ENCODE measurements around the gene ENTPD5. TPM values are rescaled to one million over a fixed set of nuclear protein-coding genes. Genes with fewer than 3 reads are reported as not detected.

The ENTPD5 gene
- 3.9 to 7.1 TPM (median 6.0 TPM) in 5 replicates for total RNA-seq (2022; extraction: Qiagen RNA extraction; ENCODE audit: low read depth)

GRCh38 chr14:74018586-74019407 lies at the start of gene ENTPD5, which contains the start of gene BBOF1:
TSS of gene ENTPD5 (minus strand) at chr14:74019288. CDS start at chr14:73988102, 31,186 bp downstream.
TSS of gene BBOF1 (plus strand) at chr14:74019349. CDS start at chr14:74019479, 130 bp downstream.

GRCh38 chr14:73949752-73950734 lies 69.0 kb downstream of the ENTPD5 start, which contains the start of the genes COQ6 and FAM161B:
TSS of gene COQ6 (plus strand) at chr14:73950302. CDS start at chr14:73950333, 31 bp downstream.
TSS of gene FAM161B (minus strand) at chr14:73950094. CDS start at chr14:73950026, 68 bp downstream.

Other genes with a start within 250 kb of the ENTPD5 start
- gene PTGR2, start 167.5 kb downstream of the ENTPD5 start, total RNA-seq (2022; extraction: Qiagen RNA extraction; ENCODE audit: low read depth): 5.9 to 8.6 TPM (median 7.5 TPM) in 5 replicates
- 41.3 to 56.6 TPM (median 45.3 TPM) in 5 replicates for gene ZNF410, start 132.4 kb downstream of the ENTPD5 start, total RNA-seq (2022; extraction: Qiagen RNA extraction; ENCODE audit: low read depth)
- 1.6 to 2.0 TPM (median 1.9 TPM) in 5 replicates for gene FAM161B, start 69.2 kb downstream of the ENTPD5 start, total RNA-seq (2022; extraction: Qiagen RNA extraction; ENCODE audit: low read depth)
- 22.4 to 27.0 TPM (median 25.7 TPM) in 5 replicates for gene COQ6, start 69.0 kb downstream of the ENTPD5 start, total RNA-seq (2022; extraction: Qiagen RNA extraction; ENCODE audit: low read depth)
- gene BBOF1, start 61 bp upstream of the ENTPD5 start, total RNA-seq (2022; extraction: Qiagen RNA extraction; ENCODE audit: low read depth): 2.3 to 5.2 TPM (median 3.6 TPM) in 5 replicates
- gene ALDH6A1, start 65.2 kb upstream of the ENTPD5 start, total RNA-seq (2022; extraction: Qiagen RNA extraction; ENCODE audit: low read depth): 1.6 to 2.9 TPM (median 2.4 TPM) in 5 replicates
- 3.4 to 5.9 TPM (median 4.9 TPM) in 5 replicates for gene LIN52, start 65.7 kb upstream of the ENTPD5 start, total RNA-seq (2022; extraction: Qiagen RNA extraction; ENCODE audit: low read depth)
- 0.02 TPM in 1 of 5 replicates, not detected in the others for gene VSX2, start 220.2 kb upstream of the ENTPD5 start, total RNA-seq (2022; extraction: Qiagen RNA extraction; ENCODE audit: low read depth)

Data from A549 treated with RU486 at 1 μM for 4 hours (cell line).